ENCODE data around the gene KCTD21. TPM values are rescaled to one million over a fixed set of nuclear protein-coding genes. Genes with fewer than 3 reads are reported as not detected.
A peak's percentile ranks its signal among the peaks of the same experiment; 100 is the strongest.

KCTD21 gene
- total RNA-seq, 1 donor from 2014 or later, result 8.4 TPM

DNA sequence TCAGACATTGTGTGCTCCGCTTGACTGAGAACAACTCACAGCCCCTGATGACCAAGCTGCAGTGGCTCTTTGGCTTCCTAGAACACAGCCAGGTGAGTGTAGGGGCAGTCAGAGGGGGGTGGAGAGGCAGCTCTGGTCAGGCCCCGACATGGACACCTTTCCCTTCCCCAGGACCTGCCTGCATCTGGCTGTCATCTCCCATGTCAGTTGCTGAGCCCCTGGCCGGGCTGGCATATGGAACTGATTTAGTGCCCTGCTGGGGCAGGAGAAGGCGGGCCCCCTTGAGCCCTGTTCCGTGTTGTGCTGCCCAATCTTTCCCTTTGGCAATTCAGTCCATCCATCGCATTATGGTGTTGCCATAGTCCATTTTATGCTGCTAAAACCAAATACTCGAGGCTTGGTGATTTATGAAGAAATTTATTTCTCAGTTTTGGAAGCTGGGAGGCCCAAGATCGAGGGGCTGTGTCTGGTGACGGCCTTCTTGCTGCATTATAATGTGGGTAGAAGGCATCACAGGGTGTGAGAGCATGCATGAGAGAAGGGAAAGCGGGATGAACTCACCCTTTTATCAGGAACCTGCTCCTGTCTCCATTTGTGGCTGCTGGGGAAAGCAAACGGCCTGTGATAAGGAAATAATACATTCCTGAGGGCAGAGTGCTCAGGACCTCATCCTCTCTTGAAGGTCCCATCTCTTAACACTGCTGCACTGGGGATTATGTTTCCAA lies 19.3 kb upstream of the KCTD21 start:
- Mint-ChIP-seq H3K4me1 (peaks cover 11% of the 10 kb centered on the region), H3K27ac (ENCODE audit: unreplicated experiment) (no peak overlapping the region), H3K9me3 (peaks cover 9% of the 10 kb centered on the region), H3K36me3 (ENCODE audit: low read depth) (peaks cover 27% of the 10 kb centered on the region), H3K4me3 (no peak overlapping the region), H3K27me3 (ENCODE audit: low read depth) (no peaks in the 10 kb centered on the region)
- no peak for DNase-seq (ENCODE audit: low read depth, low spot score)
- TF ChIP-seq, protein P1, sequence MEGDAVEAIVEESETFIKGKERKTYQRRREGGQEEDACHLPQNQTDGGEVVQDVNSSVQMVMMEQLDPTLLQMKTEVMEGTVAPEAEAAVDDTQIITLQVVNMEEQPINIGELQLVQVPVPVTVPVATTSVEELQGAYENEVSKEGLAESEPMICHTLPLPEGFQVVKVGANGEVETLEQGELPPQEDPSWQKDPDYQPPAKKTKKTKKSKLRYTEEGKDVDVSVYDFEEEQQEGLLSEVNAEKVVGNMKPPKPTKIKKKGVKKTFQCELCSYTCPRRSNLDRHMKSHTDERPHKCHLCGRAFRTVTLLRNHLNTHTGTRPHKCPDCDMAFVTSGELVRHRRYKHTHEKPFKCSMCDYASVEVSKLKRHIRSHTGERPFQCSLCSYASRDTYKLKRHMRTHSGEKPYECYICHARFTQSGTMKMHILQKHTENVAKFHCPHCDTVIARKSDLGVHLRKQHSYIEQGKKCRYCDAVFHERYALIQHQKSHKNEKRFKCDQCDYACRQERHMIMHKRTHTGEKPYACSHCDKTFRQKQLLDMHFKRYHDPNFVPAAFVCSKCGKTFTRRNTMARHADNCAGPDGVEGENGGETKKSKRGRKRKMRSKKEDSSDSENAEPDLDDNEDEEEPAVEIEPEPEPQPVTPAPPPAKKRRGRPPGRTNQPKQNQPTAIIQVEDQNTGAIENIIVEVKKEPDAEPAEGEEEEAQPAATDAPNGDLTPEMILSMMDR (conservative IDR thresholded peaks at IDR 0.05), result no peak

DNA sequence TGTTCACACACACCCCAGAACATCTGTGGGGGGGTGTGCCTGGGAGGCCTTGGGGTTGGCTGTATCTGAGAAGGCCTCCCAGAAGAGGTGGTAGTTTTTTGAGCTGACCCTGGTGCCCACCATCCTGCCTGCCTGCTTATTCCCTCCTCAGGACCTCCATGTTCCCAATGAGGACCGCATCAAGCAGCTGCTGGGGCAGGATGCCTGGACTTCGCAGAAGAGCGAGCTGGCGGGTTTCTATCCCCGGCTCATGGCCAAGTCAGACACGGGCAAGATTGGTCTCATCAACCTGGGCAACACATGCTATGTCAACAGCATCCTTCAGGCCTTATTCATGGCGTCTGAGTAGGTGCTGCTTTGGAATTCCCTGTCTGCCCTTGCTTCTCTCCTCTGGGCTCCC lies 17.3 kb upstream of the KCTD21 start:
- Mint-ChIP-seq H3K36me3 (ENCODE audit: low read depth) (peaks cover 16% of the 10 kb centered on the region), H3K4me1 (peaks cover 18% of the 10 kb centered on the region), H3K27ac (ENCODE audit: unreplicated experiment) (no peak overlapping the region), H3K9me3 (no peaks in the 10 kb centered on the region), H3K4me3 (no peak overlapping the region), H3K27me3 (ENCODE audit: low read depth) (no peaks in the 10 kb centered on the region)
- no peak for DNase-seq (ENCODE audit: low read depth, low spot score)
- TF ChIP-seq, protein P1 (conservative IDR thresholded peaks at IDR 0.05), result no peak

DNA sequence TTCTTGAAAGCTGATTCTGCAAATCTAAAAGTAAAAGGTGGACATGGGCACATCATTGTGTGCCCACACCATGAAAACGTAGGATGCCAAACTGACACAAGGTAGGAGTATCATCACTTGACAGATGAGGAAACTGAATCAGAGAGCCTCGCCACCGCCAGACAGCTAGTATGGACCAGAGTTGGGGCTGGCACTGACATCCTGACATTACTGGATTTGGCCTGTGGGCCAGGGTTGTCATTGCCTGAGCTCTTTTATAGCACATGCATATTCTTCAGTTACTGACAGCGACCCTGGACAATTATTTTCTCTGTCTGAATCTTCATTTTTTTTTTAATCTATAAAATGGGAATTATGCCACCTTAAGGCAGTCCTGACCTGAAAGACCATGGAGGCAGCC lies 16.8 kb upstream of the KCTD21 start:
- Mint-ChIP-seq H3K36me3 (ENCODE audit: low read depth) (peaks cover 12% of the 10 kb centered on the region), H3K27me3 (ENCODE audit: low read depth) (no peaks in the 10 kb centered on the region), H3K27ac (ENCODE audit: unreplicated experiment) (no peak overlapping the region), H3K4me3 (no peak overlapping the region), H3K4me1 (peaks cover 18% of the 10 kb centered on the region), H3K9me3 (no peaks in the 10 kb centered on the region)
- DNase-seq (ENCODE audit: low read depth, low spot score), result no peak
- TF ChIP-seq, protein P1 (conservative IDR thresholded peaks at IDR 0.05), result no peak

DNA sequence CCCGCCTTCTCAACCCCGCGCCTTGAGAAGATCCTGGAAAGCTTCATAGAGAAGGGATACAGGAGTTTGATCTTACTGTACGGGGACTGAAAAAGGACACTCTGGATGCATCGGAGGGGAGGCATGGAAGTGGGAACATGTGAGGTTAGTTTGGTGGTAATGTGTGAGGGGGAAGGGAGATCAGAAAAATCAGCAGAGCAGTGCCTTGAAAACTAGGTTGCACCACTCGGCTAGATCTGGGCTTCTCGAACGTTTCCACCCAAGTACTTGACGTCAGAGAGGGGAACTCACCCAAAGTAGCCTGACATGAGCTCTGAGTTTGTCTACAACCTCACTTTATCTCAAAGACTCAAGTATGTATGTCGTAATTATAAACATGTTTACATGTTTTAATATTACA lies 14.8 kb upstream of the KCTD21 start:
- no peak for DNase-seq (ENCODE audit: low read depth, low spot score)
- Mint-ChIP-seq H3K4me1 (peaks cover 18% of the 10 kb centered on the region), H3K27me3 (ENCODE audit: low read depth) (no peaks in the 10 kb centered on the region), H3K27ac (ENCODE audit: unreplicated experiment) (no peak overlapping the region), H3K4me3 (no peak overlapping the region), H3K36me3 (ENCODE audit: low read depth) (peaks cover 6% of the 10 kb centered on the region), H3K9me3 (no peaks in the 10 kb centered on the region)
- TF ChIP-seq, protein P1 (conservative IDR thresholded peaks at IDR 0.05), result no peak

DNA sequence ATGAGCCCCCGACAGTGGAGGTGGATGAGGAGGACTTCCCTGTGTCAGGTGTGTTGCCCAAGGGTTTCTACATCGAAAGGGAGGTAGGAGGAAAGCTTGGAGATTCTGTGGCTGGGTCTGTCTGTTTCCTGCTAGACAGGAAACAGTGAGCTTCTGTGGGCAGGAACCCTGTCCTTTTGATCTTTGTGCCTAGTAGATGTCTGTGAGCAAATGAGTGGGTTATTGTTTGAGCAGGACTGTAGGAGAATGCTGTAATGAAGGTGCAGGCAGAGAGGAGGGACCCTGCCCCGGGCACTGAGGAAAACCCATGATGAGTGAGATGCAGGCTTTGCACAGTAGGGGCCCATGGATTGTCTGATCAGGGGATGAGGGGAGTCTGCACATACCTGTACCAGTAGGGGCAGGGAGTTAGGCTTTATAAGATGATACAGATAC lies 14.3 kb upstream of the KCTD21 start:
- Mint-ChIP-seq H3K4me1 (peaks cover 18% of the 10 kb centered on the region), H3K27me3 (ENCODE audit: low read depth) (no peaks in the 10 kb centered on the region), H3K9me3 (no peaks in the 10 kb centered on the region), H3K4me3 (no peak overlapping the region), H3K27ac (ENCODE audit: unreplicated experiment) (peak overlapping the region; percentile 59), H3K36me3 (ENCODE audit: low read depth) (peaks cover 6% of the 10 kb centered on the region)
- DNase-seq (ENCODE audit: low read depth, low spot score), result no peak
- TF ChIP-seq, protein P1 (conservative IDR thresholded peaks at IDR 0.05), result no peak
